ENCODE results near the gene DLL4. TPM values are rescaled to one million over a fixed set of nuclear protein-coding genes. Genes with fewer than 3 reads are reported as not detected.

The DLL4 gene
- total and polyA plus RNA-seq, 10 of the 15 experiments (the other 5 are each of a cell fraction or from before 2014, with no cell fraction given): 0.04 to 0.16 (median 0.09) TPM; not detected in 6

DNA sequence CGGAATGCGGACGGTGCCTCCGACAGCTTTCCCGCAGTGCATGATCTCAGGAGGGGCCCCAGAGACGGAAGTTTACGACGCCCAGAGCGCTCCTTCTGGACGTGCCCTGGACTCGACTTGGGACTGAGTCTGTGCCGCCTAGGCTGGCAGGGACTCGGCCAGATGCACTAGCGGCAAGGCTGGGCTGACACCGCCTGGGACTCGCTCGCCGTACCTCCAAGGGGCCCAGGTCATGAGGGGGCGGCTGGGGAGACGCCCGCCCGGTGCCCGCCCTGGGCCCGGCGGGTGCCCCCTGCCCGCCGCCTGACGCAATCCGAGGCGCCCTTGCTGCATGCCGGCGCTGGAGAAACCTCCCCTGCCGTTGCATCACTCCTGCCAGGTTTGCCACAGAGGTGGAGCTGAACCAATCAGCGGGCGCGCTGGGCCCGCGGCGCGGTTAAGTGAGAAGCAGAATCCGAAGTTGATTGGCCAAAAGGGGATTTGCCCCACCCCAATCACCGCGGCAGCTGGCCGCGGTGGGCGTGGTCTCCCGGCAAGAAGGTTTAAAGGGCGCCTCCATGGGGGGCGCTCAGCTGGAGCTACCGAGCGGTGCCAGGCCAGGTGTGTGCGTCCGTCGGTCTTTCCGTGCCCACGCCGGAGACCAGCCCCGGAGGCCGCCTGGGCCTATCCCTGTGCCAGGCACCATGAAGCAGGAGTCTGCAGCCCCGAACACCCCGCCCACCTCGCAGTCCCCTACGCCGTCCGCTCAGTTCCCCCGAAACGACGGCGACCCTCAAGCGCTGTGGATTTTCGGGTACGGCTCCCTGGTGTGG is 24.0 kb downstream of the DLL4 start, which contains the start of gene CHAC1 (continued):
- TF ChIP-seq, protein P1, sequence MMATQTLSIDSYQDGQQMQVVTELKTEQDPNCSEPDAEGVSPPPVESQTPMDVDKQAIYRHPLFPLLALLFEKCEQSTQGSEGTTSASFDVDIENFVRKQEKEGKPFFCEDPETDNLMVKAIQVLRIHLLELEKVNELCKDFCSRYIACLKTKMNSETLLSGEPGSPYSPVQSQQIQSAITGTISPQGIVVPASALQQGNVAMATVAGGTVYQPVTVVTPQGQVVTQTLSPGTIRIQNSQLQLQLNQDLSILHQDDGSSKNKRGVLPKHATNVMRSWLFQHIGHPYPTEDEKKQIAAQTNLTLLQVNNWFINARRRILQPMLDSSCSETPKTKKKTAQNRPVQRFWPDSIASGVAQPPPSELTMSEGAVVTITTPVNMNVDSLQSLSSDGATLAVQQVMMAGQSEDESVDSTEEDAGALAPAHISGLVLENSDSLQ (IDR thresholded peaks at IDR 0.05): peak; percentile 78
- TF ChIP-seq, protein P2, sequence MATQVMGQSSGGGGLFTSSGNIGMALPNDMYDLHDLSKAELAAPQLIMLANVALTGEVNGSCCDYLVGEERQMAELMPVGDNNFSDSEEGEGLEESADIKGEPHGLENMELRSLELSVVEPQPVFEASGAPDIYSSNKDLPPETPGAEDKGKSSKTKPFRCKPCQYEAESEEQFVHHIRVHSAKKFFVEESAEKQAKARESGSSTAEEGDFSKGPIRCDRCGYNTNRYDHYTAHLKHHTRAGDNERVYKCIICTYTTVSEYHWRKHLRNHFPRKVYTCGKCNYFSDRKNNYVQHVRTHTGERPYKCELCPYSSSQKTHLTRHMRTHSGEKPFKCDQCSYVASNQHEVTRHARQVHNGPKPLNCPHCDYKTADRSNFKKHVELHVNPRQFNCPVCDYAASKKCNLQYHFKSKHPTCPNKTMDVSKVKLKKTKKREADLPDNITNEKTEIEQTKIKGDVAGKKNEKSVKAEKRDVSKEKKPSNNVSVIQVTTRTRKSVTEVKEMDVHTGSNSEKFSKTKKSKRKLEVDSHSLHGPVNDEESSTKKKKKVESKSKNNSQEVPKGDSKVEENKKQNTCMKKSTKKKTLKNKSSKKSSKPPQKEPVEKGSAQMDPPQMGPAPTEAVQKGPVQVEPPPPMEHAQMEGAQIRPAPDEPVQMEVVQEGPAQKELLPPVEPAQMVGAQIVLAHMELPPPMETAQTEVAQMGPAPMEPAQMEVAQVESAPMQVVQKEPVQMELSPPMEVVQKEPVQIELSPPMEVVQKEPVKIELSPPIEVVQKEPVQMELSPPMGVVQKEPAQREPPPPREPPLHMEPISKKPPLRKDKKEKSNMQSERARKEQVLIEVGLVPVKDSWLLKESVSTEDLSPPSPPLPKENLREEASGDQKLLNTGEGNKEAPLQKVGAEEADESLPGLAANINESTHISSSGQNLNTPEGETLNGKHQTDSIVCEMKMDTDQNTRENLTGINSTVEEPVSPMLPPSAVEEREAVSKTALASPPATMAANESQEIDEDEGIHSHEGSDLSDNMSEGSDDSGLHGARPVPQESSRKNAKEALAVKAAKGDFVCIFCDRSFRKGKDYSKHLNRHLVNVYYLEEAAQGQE (IDR thresholded peaks at IDR 0.05; ENCODE audit: low read depth, low read length): no peak
- no peak for TF ChIP-seq IKZF2 (IDR thresholded peaks at IDR 0.05)
- no peak for TF ChIP-seq RAD51 (IDR thresholded peaks at IDR 0.05)
- TF ChIP-seq, protein P3, sequence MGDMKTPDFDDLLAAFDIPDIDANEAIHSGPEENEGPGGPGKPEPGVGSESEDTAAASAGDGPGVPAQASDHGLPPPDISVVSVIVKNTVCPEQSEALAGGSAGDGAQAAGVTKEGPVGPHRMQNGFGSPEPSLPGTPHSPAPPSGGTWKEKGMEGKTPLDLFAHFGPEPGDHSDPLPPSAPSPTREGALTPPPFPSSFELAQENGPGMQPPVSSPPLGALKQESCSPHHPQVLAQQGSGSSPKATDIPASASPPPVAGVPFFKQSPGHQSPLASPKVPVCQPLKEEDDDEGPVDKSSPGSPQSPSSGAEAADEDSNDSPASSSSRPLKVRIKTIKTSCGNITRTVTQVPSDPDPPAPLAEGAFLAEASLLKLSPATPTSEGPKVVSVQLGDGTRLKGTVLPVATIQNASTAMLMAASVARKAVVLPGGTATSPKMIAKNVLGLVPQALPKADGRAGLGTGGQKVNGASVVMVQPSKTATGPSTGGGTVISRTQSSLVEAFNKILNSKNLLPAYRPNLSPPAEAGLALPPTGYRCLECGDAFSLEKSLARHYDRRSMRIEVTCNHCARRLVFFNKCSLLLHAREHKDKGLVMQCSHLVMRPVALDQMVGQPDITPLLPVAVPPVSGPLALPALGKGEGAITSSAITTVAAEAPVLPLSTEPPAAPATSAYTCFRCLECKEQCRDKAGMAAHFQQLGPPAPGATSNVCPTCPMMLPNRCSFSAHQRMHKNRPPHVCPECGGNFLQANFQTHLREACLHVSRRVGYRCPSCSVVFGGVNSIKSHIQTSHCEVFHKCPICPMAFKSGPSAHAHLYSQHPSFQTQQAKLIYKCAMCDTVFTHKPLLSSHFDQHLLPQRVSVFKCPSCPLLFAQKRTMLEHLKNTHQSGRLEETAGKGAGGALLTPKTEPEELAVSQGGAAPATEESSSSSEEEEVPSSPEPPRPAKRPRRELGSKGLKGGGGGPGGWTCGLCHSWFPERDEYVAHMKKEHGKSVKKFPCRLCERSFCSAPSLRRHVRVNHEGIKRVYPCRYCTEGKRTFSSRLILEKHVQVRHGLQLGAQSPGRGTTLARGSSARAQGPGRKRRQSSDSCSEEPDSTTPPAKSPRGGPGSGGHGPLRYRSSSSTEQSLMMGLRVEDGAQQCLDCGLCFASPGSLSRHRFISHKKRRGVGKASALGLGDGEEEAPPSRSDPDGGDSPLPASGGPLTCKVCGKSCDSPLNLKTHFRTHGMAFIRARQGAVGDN (IDR thresholded peaks at IDR 0.05): no peak
- no peak for TF ChIP-seq MTA3 (IDR thresholded peaks at IDR 0.05; ENCODE audit: borderline replicate concordance, low read length)
- peak; percentile 96 for TF ChIP-seq POLR2A (IDR thresholded peaks at IDR 0.05; ENCODE audit: low read depth, low read length)
- TF ChIP-seq FOS (IDR thresholded peaks at IDR 0.05; ENCODE audit: borderline replicate concordance, extremely low read depth, insufficient read length): peak; percentile 6
- TF ChIP-seq POLR2AphosphoS2 (IDR thresholded peaks at IDR 0.05; ENCODE audit: low read depth, low read length): no peak
- TF ChIP-seq CHD2 (IDR thresholded peaks at IDR 0.05; ENCODE audit: borderline replicate concordance, low read depth, low read length): peak; percentile 63
- TF ChIP-seq, protein P4, sequence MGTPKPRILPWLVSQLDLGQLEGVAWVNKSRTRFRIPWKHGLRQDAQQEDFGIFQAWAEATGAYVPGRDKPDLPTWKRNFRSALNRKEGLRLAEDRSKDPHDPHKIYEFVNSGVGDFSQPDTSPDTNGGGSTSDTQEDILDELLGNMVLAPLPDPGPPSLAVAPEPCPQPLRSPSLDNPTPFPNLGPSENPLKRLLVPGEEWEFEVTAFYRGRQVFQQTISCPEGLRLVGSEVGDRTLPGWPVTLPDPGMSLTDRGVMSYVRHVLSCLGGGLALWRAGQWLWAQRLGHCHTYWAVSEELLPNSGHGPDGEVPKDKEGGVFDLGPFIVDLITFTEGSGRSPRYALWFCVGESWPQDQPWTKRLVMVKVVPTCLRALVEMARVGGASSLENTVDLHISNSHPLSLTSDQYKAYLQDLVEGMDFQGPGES (IDR thresholded peaks at IDR 0.05): 0 out of 2 replicates have a peak, but pooled peaks have one; percentile 36
- peak; percentile 40; the same call in 1 of the 2 replicates for TF ChIP-seq IKZF1 (conservative IDR thresholded peaks at IDR 0.05)
- peak; percentile 32; the same call in 1 of the 2 replicates for TF ChIP-seq NR2F1 (conservative IDR thresholded peaks at IDR 0.05)
- TF ChIP-seq RCOR1 (conservative IDR thresholded peaks at IDR 0.05; ENCODE audit: low read depth, low read length): no peak
- peak in 1 of 2 experiments; percentile 96; a peak in 2 of 4 replicates for TF ChIP-seq CEBPB (IDR thresholded peaks at IDR 0.05; ENCODE audit: borderline replicate concordance in 1 of 2, low read depth in 2 of 2, low read length in 2 of 2)
- TF ChIP-seq POLR2AphosphoS5 (IDR thresholded peaks at IDR 0.05; ENCODE audit: low read length): peak; percentile 44; the same call in 1 of the 2 replicates
- peak; percentile 85 for TF ChIP-seq RFX5 (IDR thresholded peaks at IDR 0.05; ENCODE audit: low read depth, low read length)
- TF ChIP-seq FOXM1 (IDR thresholded peaks at IDR 0.05; ENCODE audit: low read depth, low read length): no peak

All from GM12878 (cell line).